Measurements from ENCODE around the gene LPCAT2. TPM values are rescaled to one million over a fixed set of nuclear protein-coding genes. Genes with fewer than 3 reads are reported as not detected.
A peak's percentile ranks its signal among the peaks of the same experiment; 100 is the strongest.

The LPCAT2 gene
- total and polyA plus RNA-seq, 7 donors, result 1.0 to 4.3 (median 2.1) TPM

DNA sequence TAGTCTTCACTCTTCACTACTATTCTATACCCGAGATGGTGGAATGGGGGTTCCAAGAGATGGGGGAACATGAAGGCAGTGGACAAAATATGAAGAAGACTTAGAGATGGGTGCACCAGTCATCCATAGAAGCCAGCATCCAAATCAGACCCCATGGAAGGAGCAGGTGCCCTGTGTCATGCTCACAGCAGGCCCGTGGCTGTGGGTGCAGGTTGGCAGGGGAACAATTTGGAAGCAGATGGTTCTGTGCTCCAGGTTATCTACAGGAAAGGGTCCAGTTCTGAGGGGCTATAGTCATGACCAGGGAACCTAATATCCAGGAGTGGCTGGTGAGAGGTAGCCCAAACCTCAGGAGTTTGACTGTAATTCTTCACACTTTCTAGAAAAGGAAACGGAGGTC is 9.6 kb upstream of the LPCAT2 start:
- ATAC-seq (no peak), DNase-seq (no peak)
- intact Hi-C loops (cut with DNase I), result no loop called here
- no peak overlapping the region for H3K4me3 ChIP-seq
- peaks cover 15% of the 10 kb centered on the region for H3K4me1 ChIP-seq
- H3K27ac ChIP-seq, result no peak overlapping the region
- TF ChIP-seq, protein P1, sequence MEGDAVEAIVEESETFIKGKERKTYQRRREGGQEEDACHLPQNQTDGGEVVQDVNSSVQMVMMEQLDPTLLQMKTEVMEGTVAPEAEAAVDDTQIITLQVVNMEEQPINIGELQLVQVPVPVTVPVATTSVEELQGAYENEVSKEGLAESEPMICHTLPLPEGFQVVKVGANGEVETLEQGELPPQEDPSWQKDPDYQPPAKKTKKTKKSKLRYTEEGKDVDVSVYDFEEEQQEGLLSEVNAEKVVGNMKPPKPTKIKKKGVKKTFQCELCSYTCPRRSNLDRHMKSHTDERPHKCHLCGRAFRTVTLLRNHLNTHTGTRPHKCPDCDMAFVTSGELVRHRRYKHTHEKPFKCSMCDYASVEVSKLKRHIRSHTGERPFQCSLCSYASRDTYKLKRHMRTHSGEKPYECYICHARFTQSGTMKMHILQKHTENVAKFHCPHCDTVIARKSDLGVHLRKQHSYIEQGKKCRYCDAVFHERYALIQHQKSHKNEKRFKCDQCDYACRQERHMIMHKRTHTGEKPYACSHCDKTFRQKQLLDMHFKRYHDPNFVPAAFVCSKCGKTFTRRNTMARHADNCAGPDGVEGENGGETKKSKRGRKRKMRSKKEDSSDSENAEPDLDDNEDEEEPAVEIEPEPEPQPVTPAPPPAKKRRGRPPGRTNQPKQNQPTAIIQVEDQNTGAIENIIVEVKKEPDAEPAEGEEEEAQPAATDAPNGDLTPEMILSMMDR (IDR thresholded peaks at IDR 0.05), result no peak
- peaks cover 0 to 2% (median 0%) of the 10 kb centered on the region in 3 donors for H3K27me3 ChIP-seq (ENCODE audit: insufficient read depth in 3 of 3, low read length in 2 of 3)
- no peaks in the 10 kb centered on the region for H3K36me3 ChIP-seq (ENCODE audit: insufficient read depth in 1 of 2, low read depth in 1 of 2)
- H3K9me3 ChIP-seq, result no peaks in the 10 kb centered on the region
- 50 to 78% (median 73%) methylated on average over 3 of the region's 3 CpGs for WGBS, 3 donors

DNA sequence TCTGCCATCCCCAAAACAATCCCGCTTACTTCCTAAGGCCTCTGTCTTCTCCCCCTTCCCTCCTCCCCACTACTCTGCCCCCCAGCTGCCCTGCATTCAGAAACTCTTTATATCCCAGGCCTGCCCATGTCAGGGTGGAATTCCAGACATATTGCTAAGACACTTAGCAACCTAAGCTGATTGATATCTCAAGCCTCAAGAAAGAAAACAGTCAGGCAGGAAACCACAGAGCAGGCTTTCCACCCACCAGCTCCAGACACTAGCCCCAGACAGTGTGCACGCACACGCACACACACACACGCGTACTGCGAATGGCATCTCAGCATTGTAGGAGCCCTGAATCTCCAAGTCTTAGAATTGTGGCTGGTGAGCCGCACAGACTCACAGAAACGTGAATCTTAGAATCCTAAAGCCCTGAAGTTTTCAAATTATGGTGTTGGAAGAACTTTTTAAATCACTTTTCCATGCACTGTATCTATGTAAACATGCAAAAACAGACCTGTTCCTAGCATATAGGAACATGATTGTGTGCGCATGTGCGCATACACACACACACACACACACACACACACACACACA is 8.8 kb upstream of the LPCAT2 start:
- DNase-seq (no peak), ATAC-seq (no peak)
- peaks cover 0 to 2% (median 0%) of the 10 kb centered on the region in 3 donors for H3K27me3 ChIP-seq (ENCODE audit: insufficient read depth in 3 of 3, low read length in 2 of 3)
- no peaks in the 10 kb centered on the region for H3K9me3 ChIP-seq
- intact Hi-C loops (cut with DNase I), result no loop called here
- H3K36me3 ChIP-seq (ENCODE audit: insufficient read depth in 1 of 2, low read depth in 1 of 2), result no peaks in the 10 kb centered on the region
- H3K4me3 ChIP-seq, result no peak overlapping the region
- 70 to 82% (median 74%) methylated on average over 10 of the region's 10 CpGs for WGBS, 3 donors
- H3K4me1 ChIP-seq, result peaks cover 15% of the 10 kb centered on the region
- TF ChIP-seq, protein P1 (IDR thresholded peaks at IDR 0.05), result no peak
- H3K27ac ChIP-seq, result no peak overlapping the region

DNA sequence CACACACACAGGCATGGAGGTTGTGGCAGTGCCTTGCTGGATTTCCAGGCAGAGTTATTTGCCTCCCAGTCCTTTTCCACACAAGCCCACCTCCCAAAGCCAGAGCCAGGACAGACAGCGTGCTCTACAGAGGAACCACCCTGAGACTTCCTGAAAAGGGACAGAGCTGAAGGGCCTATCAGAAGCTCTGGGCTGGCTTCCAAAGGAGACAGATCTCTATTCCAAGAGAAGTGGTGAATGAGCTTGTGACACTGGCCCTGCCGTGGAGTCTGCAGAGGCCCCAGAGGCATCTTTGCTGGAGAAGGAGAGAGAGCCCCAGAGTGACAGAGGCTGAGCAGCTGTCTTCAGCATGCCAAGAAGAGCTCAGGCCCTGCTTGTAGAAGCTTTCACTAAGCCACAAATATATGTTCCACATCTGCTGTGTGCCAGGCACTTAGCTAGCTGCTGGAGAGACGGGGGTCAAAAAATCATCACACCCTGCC is 8.3 kb upstream of the LPCAT2 start:
- Histone ChIP-seq H3K4me1 (peaks cover 15% of the 10 kb centered on the region), H3K27ac (no peak overlapping the region), H3K9me3 (no peaks in the 10 kb centered on the region), H3K4me3 (no peak overlapping the region), H3K27me3 (ENCODE audit: insufficient read depth in 3 of 3, low read length in 2 of 3) (peaks cover 0 to 2% (median 0%) of the 10 kb centered on the region in 3 donors), H3K36me3 (ENCODE audit: insufficient read depth in 1 of 2, low read depth in 1 of 2) (no peaks in the 10 kb centered on the region)
- intact Hi-C loops (cut with DNase I), result no loop called here
- TF ChIP-seq, protein P1 (IDR thresholded peaks at IDR 0.05), result no peak
- 27 to 59% (median 41%) methylated on average over 3 of the region's 3 CpGs for WGBS, 3 donors
- DNase-seq (no peak), ATAC-seq (peak; percentile 36 to 55 (median 42))

- intact Hi-C loops (cut with DNase I), result no loop called here
- Histone ChIP-seq H3K36me3 (ENCODE audit: insufficient read depth in 1 of 2, low read depth in 1 of 2) (no peaks in the 10 kb centered on the region), H3K9me3 (no peaks in the 10 kb centered on the region), H3K27me3 (ENCODE audit: insufficient read depth in 3 of 3, low read length in 2 of 3) (peaks cover 0 to 2% (median 0%) of the 10 kb centered on the region in 3 donors), H3K4me1 (peaks cover 15% of the 10 kb centered on the region), H3K27ac (no peak overlapping the region), H3K4me3 (no peak overlapping the region)
- 70 to 80% (median 70%) methylated on average over 9 of the region's 9 CpGs for WGBS, 3 donors
- no peak for ATAC-seq
- TF ChIP-seq, protein P1 (IDR thresholded peaks at IDR 0.05), result no peak
- no peak for DNase-seq
Measured at GRCh38 chr16:55501549-55502322, 7.1 kb upstream of the LPCAT2 start.
